ENCODE measurements around the gene TLE7. TPM values are rescaled to one million over a fixed set of nuclear protein-coding genes. Genes with fewer than 3 reads are reported as not detected.

Gene TLE7
- total RNA-seq, 2 experiments from 2014 or later, result not detected

- no peaks in the 10 kb centered on the region for H3K4me1 ChIP-seq (ENCODE audit: insufficient read depth, low read length, poor library complexity, severe bottlenecking)
- intact Hi-C loops (cut with micrococcal nuclease; ENCODE audit: unreplicated experiment), result no loop called here
Measured at GRCh38 chr16:71421911-71422310, 19.9 kb downstream of the TLE7 start.

GRCh38 chr16:71414038-71414437 is 27.8 kb downstream of the TLE7 start:
- BruUV-seq (replicated peaks), result no TSS peak

More at GRCh38 chr16:71421911-71422310, 19.9 kb downstream of the TLE7 start:
- peak; percentile 33 for DNase-seq (ENCODE audit: low spot score)
- BruUV-seq (replicated peaks), result no TSS peak
- Histone ChIP-seq H3K4me3 (ENCODE audit: low read depth, low read length, poor library complexity, severe bottlenecking) (no peak overlapping the region), H3K27ac (ENCODE audit: low read depth, low read length, poor library complexity, severe bottlenecking) (no peak overlapping the region), H3K9me3 (ENCODE audit: low read length) (no peaks in the 10 kb centered on the region), H3K79me2 (ENCODE audit: insufficient read depth, low read depth, low read length) (no peaks in the 10 kb centered on the region), H3K4me2 (ENCODE audit: low read length) (no peak overlapping the region), H2AFZ (ENCODE audit: low read length) (no peak overlapping the region), H3K36me3 (ENCODE audit: insufficient read depth, low read length) (no peaks in the 10 kb centered on the region), H3K9me2 (ENCODE audit: insufficient read depth, low read length) (no peaks in the 10 kb centered on the region), H4K20me1 (ENCODE audit: insufficient read depth, low read length) (no peaks in the 10 kb centered on the region)
- ChIA-PET POLR2A (no interaction called here), CTCF (ENCODE audit: unreplicated experiment) (no interaction called here)
- TF ChIP-seq CTCF (conservative IDR thresholded peaks at IDR 0.05; ENCODE audit: low read length) (peak; percentile 69), EZH2phosphoT487 (IDR thresholded peaks at IDR 0.05; ENCODE audit: borderline replicate concordance, low read depth, low read length) (no peak)

More at GRCh38 chr16:71414038-71414437, 27.8 kb downstream of the TLE7 start:
- H2AFZ ChIP-seq (ENCODE audit: low read length), result no peak overlapping the region
- no peak for TF ChIP-seq CTCF (conservative IDR thresholded peaks at IDR 0.05; ENCODE audit: low read length)
- TF ChIP-seq EZH2phosphoT487 (IDR thresholded peaks at IDR 0.05; ENCODE audit: borderline replicate concordance, low read depth, low read length), result no peak
- H3K27ac ChIP-seq (ENCODE audit: low read depth, low read length, poor library complexity, severe bottlenecking), result no peak overlapping the region
- intact Hi-C loops (cut with micrococcal nuclease; ENCODE audit: unreplicated experiment), result no loop called here
- H3K9me3 ChIP-seq (ENCODE audit: low read length), result no peaks in the 10 kb centered on the region
- H3K9me2 ChIP-seq (ENCODE audit: insufficient read depth, low read length), result no peaks in the 10 kb centered on the region
- H3K79me2 ChIP-seq (ENCODE audit: insufficient read depth, low read depth, low read length), result no peaks in the 10 kb centered on the region
- H4K20me1 ChIP-seq (ENCODE audit: insufficient read depth, low read length), result no peaks in the 10 kb centered on the region
- DNase-seq (ENCODE audit: low spot score), result no peak
- H3K4me1 ChIP-seq (ENCODE audit: insufficient read depth, low read length, poor library complexity, severe bottlenecking), result no peaks in the 10 kb centered on the region
- POLR2A ChIA-PET, result interaction anchor here (0.5 to 1.2 kb wide), 2 partner anchors 93 to 195 kb away, joined by 3 to 4 read pairs; no protein-coding TSS in a partner anchor
- H3K36me3 ChIP-seq (ENCODE audit: insufficient read depth, low read length), result no peaks in the 10 kb centered on the region
- H3K4me3 ChIP-seq (ENCODE audit: low read depth, low read length, poor library complexity, severe bottlenecking), result no peak overlapping the region
- H3K4me2 ChIP-seq (ENCODE audit: low read length), result no peak overlapping the region
- CTCF ChIA-PET (ENCODE audit: unreplicated experiment), result no interaction called here

Data from OCI-LY7 (cell line).